Lung (tissue), 12 donors: Measurements from ENCODE around the gene TMEM259. TPM values are rescaled to one million over a fixed set of nuclear protein-coding genes. Genes with fewer than 3 reads are reported as not detected.

Source experiments
- ATAC-seq: fragments of 200-7000 bp; cut with Tn5 transposase; one replicate; pipeline ENCODE4 v1.9.1; 2020; ENCODE audit warnings: moderate number of reproducible peaks; ENCODE audit not compliant: insufficient read depth, low FRiP score
- DNase-seq, 3 donors: peaks; one replicate each; pipeline ENCODE4 v3.0.0-alpha.2; 2013 to 2017
- H3K27ac ChIP-seq, 2 donors: one replicate each; pipeline ENCODE4 v1.5.1; 2013; ENCODE audit warnings: mild to moderate bottlenecking in 2 of 2, moderate library complexity in 2 of 2, control low read depth in 1 of 2, inconsistent platforms in 1 of 2, low read depth in 1 of 2, low read length in 1 of 2
- H3K27me3 ChIP-seq, 3 donors: one replicate each; pipeline ENCODE4 v1.5.1; 2013; ENCODE audit warnings: low read length in 2 of 3; ENCODE audit not compliant: control insufficient read depth in 3 of 3, insufficient read depth in 3 of 3
- H3K36me3 ChIP-seq, 4 donors: one replicate each; pipeline ENCODE4 v1.5.1; 2013; ENCODE audit warnings: low read length in 4 of 4, mild to moderate bottlenecking in 1 of 4, moderate library complexity in 1 of 4; ENCODE audit not compliant: control insufficient read depth in 4 of 4, insufficient read depth in 4 of 4
- H3K4me1 ChIP-seq, 5 donors: one replicate each; pipeline ENCODE4 v1.5.1; 2013; ENCODE audit warnings: low read length in 5 of 5, mild to moderate bottlenecking in 2 of 5, moderate library complexity in 1 of 5; ENCODE audit not compliant: control insufficient read depth in 5 of 5, insufficient read depth in 5 of 5
- H3K4me3 ChIP-seq: one replicate; pipeline ENCODE4 v1.5.1; 2013; ENCODE audit warnings: mild to moderate bottlenecking, control low read depth, moderate library complexity
- H3K9ac ChIP-seq, 2 donors: one replicate each; pipeline ENCODE4 v1.5.1; 2013; ENCODE audit warnings: low read length in 2 of 2, control low read depth in 1 of 2; ENCODE audit not compliant: insufficient read depth in 1 of 2
- H3K9me3 ChIP-seq, 4 donors: one replicate each; pipeline ENCODE4 v1.5.1; 2013; ENCODE audit warnings: low read length in 3 of 4, mild to moderate bottlenecking in 1 of 4, moderate library complexity in 1 of 4; ENCODE audit not compliant: control insufficient read depth in 4 of 4, insufficient read depth in 3 of 4
- CTCF ChIP-seq: IDR thresholded peaks from 2 replicates; pipeline ENCODE4 v1.5.1; 2012; ENCODE audit warnings: mild to moderate bottlenecking; ENCODE audit errors: control extremely low read depth, extremely low read depth
- WGBS, 2 donors: extraction: QIAGEN DNeasy Blood & Tissue Kit; methylation state at CpG; one replicate each; pipeline ENCODE4 v1.1.7; 2013; 5-methylcytosine and 5-hydroxymethylcytosine counted together
- polyA plus RNA-seq, 2 donors: library from polyadenylated mRNA; stranded (reverse); fragments of 200-250 nt; gene quantifications; one replicate each; pipeline ENCODE4 v1.2.1, GENCODE V29; 2013
- total RNA-seq, 2 donors: library from RNA; depleted of rRNA in 1 of 2; stranded (reverse); fragments of >200 nt in 1 of 2; gene quantifications; one replicate each; pipeline ENCODE4 v1.2.1, GENCODE V29; 2014 to 2021
- donor health status: control.
- donor health status: control.
- donor health status: Bipolar disorder and iron deficiency.
- donor health status: healthy.
- donor health status: DM: yes; HTN: yes; CAD: no.

TMEM259 gene
- total and polyA plus RNA-seq, 4 donors = 61.1 to 262 (median 195) TPM

GRCh38 chr19:1000591-1001537, 20.1 kb downstream of the TMEM259 start:
- ATAC-seq (no peak), DNase-seq (peak in 2 of 3 donors; percentile 47 to 55)
- H3K36me3 ChIP-seq = no peaks in the 10 kb centered on the region
- WGBS, 2 donors = 4% methylated on average over 54 to 73 of the region's 73 CpGs
- H3K27ac ChIP-seq = no peak overlapping the region
- H3K4me1 ChIP-seq = peaks cover 0 to 16% (median 5%) of the 10 kb centered on the region in 5 donors
- peaks cover 5 to 42% (median 37%) of the 10 kb centered on the region in 3 donors for H3K27me3 ChIP-seq
- no peak for TF ChIP-seq CTCF
- H3K4me3 ChIP-seq = no peak overlapping the region
- no peak overlapping the region for H3K9ac ChIP-seq
- H3K9me3 ChIP-seq = peaks cover 0 to 2% (median 0%) of the 10 kb centered on the region in 4 donors

GRCh38 chr19:1000095-1000494, 20.8 kb downstream of the TMEM259 start, which contains the start of gene GRIN3B:
GRIN3B (plus strand) TSS chr19:1000419; CDS start chr19:1000438, 19 bp downstream.
- WGBS, 2 donors = 1 to 2% methylated on average over 31 to 43 of the region's 43 CpGs
- peaks cover 5 to 42% (median 37%) of the 10 kb centered on the region in 3 donors for H3K27me3 ChIP-seq
- DNase-seq (peak in 2 of 3 donors; percentile 41 to 63), ATAC-seq (no peak)
- no peak within 1 kb of the TSS for H3K27ac ChIP-seq
- no peak within 1 kb of the TSS for H3K9ac ChIP-seq
- peaks cover 0 to 2% (median 0%) of the 10 kb centered on the region in 4 donors for H3K9me3 ChIP-seq
- TF ChIP-seq CTCF = peak; percentile 3
- H3K4me1 ChIP-seq = peaks cover 0 to 18% (median 6%) of the 10 kb centered on the region in 5 donors
- H3K36me3 ChIP-seq = no peaks in the 10 kb centered on the region
- no peak within 1 kb of the TSS for H3K4me3 ChIP-seq

DNA sequence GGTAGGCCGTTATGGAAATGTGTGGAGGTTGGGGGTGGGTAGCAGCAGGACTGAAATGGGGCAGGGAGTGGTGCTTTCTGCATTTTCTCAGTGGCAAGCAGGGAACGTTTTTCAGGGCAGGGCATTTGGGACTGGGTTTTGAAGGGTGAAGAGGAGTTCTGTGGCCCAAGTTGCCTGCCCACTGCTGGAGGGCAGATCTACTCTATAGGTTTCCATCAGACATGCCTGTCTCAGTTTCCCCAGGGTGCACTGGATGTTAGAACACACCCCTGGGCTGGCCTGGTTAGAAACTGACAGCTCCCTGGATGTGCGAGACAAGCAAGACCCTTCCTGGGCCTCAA, 21.6 kb downstream of the TMEM259 start:
- H3K36me3 ChIP-seq = peaks cover 0 to 3% (median 0%) of the 10 kb centered on the region in 4 donors
- TF ChIP-seq CTCF = no peak
- peaks cover 0 to 2% (median 0%) of the 10 kb centered on the region in 4 donors for H3K9me3 ChIP-seq
- H3K27me3 ChIP-seq = peaks cover 5 to 42% (median 37%) of the 10 kb centered on the region in 3 donors
- no peak overlapping the region for H3K27ac ChIP-seq
- no peak overlapping the region for H3K4me3 ChIP-seq
- no peak for DNase-seq
- ATAC-seq = no peak
- peaks cover 0 to 18% (median 6%) of the 10 kb centered on the region in 5 donors for H3K4me1 ChIP-seq
- no peak overlapping the region for H3K9ac ChIP-seq
- 66 to 67% methylated on average over 3 of the region's 3 CpGs for WGBS, 2 donors
